Endodermal cell (in vitro differentiated cells): ENCODE data around the gene GRIP2. TPM values are rescaled to one million over a fixed set of nuclear protein-coding genes. Genes with fewer than 3 reads are reported as not detected.

Experiments
- DNase-seq: peaks from one replicate; pipeline ENCODE4 v3.0.0-alpha.2; 2017
- H3K27ac ChIP-seq: 2 replicates; pipeline ENCODE4 v1.5.1; 2013; ENCODE audit warnings: mild to moderate bottlenecking, low read depth, low read length, moderate library complexity
- H3K27me3 ChIP-seq: 2 replicates; pipeline ENCODE4 v1.6.1; 2013; ENCODE audit warnings: mild to moderate bottlenecking, low read length, moderate library complexity; ENCODE audit not compliant: insufficient read depth, control insufficient read depth, poor library complexity, severe bottlenecking
- H3K36me3 ChIP-seq: 2 replicates; pipeline ENCODE4 v1.7.0; 2013; ENCODE audit warnings: mild to moderate bottlenecking, low read length, moderate library complexity; ENCODE audit not compliant: control insufficient read depth, insufficient read depth
- H3K4me1 ChIP-seq: one replicate; pipeline ENCODE4 v1.7.0; 2013; ENCODE audit warnings: low read length; ENCODE audit not compliant: control insufficient read depth, insufficient read depth
- H3K4me3 ChIP-seq: 2 replicates; pipeline ENCODE4 v1.5.1; 2013; ENCODE audit warnings: mild to moderate bottlenecking, low read length, moderate library complexity
- H3K9ac ChIP-seq: 2 replicates; pipeline ENCODE4 v1.6.1; 2013; ENCODE audit warnings: mild to moderate bottlenecking, low read length, moderate library complexity; ENCODE audit not compliant: poor library complexity, severe bottlenecking; ENCODE audit errors: extremely low read depth
- H3K9me3 ChIP-seq: 2 replicates; pipeline ENCODE4 v1.6.1; 2013; ENCODE audit warnings: mild to moderate bottlenecking, low read length, moderate library complexity; ENCODE audit not compliant: control insufficient read depth
- H3K27ac Mint-ChIP-seq: 2 replicates; pipeline ENCODE4 v1.8.0; 2020; ENCODE audit warnings: mixed read lengths
- H3K27me3 Mint-ChIP-seq: 2 replicates; pipeline ENCODE4 v1.8.0; 2021; ENCODE audit warnings: mild to moderate bottlenecking, mixed read lengths; ENCODE audit not compliant: insufficient read depth
- H3K36me3 Mint-ChIP-seq: 2 replicates; pipeline ENCODE4 v1.8.0; 2020; ENCODE audit warnings: low read depth, mixed read lengths
- H3K4me1 Mint-ChIP-seq: 2 replicates; pipeline ENCODE4 v1.8.0; 2020; ENCODE audit warnings: mixed read lengths
- H3K4me3 Mint-ChIP-seq: 2 replicates; pipeline ENCODE4 v1.8.0; 2020; ENCODE audit warnings: mild to moderate bottlenecking, moderate library complexity, mixed read lengths
- H3K9me3 Mint-ChIP-seq: 2 replicates; pipeline ENCODE4 v1.8.0; 2020; ENCODE audit warnings: mild to moderate bottlenecking, mixed read lengths
- CTCF ChIP-seq: fragments of 200-600 bp; sonication (generic); conservative IDR thresholded peaks from 2 replicates; pipeline ENCODE4 v1.5.0; 2021; ENCODE audit warnings: antibody characterized with exemption, mild to moderate bottlenecking
- WGBS, 2 experiments: methylation state at CpG; one replicate each; pipeline versions ENCODE4 v1.1.5 to v1.1.7; 2013; ENCODE audit warnings: missing lambda C conversion rate in 2 of 2, mixed read lengths in 1 of 2; ENCODE audit not compliant: insufficient coverage in 1 of 2, insufficient read length in 1 of 2; 5-methylcytosine and 5-hydroxymethylcytosine counted together
- total RNA-seq, 2 donors: library from RNA; stranded (reverse); fragmentation: NEBNext Ultra II Directional in 1 of 2; extraction: Animal tissue kit (Norgen Biotek cat#: 25700) in 1 of 2; gene quantifications; 2 replicates in 1 of 2; 3 replicates in 1 of 2; pipeline ENCODE4 v1.2.1, GENCODE V29; 2021

Gene GRIP2
- total RNA-seq, 2 donors from 2014 or later, result 2.0 to 2.2 TPM

GRCh38 chr3:14507757-14508504, 32.2 kb downstream of the GRIP2 start:
- Mint-ChIP-seq H3K4me3 (no peak overlapping the region), H3K4me1 (no peaks in the 10 kb centered on the region), H3K27ac (no peak overlapping the region)

DNA sequence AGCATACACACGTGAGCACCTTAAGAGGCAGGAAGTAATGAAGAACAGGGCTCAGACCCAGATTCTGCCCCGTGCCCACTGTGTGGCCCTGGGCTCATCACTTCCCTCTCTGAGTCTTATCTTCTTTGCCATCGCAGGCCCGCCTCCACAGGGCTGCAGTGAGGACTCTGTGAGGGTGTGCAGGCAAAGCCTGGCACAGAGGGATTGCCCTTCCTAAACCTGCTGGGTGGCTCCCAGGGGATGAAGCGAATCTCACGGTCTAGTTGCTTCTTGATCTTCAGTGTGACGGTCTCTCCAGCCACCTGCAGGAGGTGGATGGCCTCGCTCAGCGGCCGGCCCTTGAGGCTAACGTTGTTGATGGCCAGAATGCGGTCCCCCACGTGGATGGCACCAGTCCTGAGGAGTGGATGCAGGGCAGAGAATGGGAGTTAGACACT, 32.8 kb downstream of the GRIP2 start:
- WGBS, 2 experiments, result 87 to 96% methylated on average over 4 to 13 of the region's 13 CpGs
- Histone ChIP-seq H3K9ac (no peak overlapping the region), H3K27me3 (no peaks in the 10 kb centered on the region), H3K9me3 (peaks cover 9% of the 10 kb centered on the region), H3K4me1 (no peaks in the 10 kb centered on the region), H3K4me3 (no peak overlapping the region), H3K27ac (no peak overlapping the region), H3K36me3 (no peaks in the 10 kb centered on the region)
- H3K9me3 Mint-ChIP-seq, result peaks cover 8% of the 10 kb centered on the region
- no peaks in the 10 kb centered on the region for H3K4me1 Mint-ChIP-seq
- peaks cover 6% of the 10 kb centered on the region for H3K27me3 Mint-ChIP-seq
- H3K36me3 Mint-ChIP-seq, result no peaks in the 10 kb centered on the region
- peak; percentile 17 for TF ChIP-seq CTCF
- no peak overlapping the region for H3K27ac Mint-ChIP-seq
- DNase-seq, result peak; percentile 56
- H3K4me3 Mint-ChIP-seq, result no peak overlapping the region

More at GRCh38 chr3:14507757-14508504, 32.2 kb downstream of the GRIP2 start:
- no peaks in the 10 kb centered on the region for H3K36me3 Mint-ChIP-seq
- WGBS, 2 experiments, result 89 to 90% methylated on average over 3 to 6 of the region's 6 CpGs
- H3K36me3 ChIP-seq, result no peaks in the 10 kb centered on the region
- peaks cover 2% of the 10 kb centered on the region for H3K9me3 ChIP-seq
- no peaks in the 10 kb centered on the region for H3K27me3 ChIP-seq
- no peak overlapping the region for H3K9ac ChIP-seq
- H3K4me1 ChIP-seq, result no peaks in the 10 kb centered on the region
- H3K27me3 Mint-ChIP-seq, result peaks cover 6% of the 10 kb centered on the region
- no peak overlapping the region for H3K27ac ChIP-seq
- no peak for TF ChIP-seq CTCF
- no peak for DNase-seq
- peaks cover 5% of the 10 kb centered on the region for H3K9me3 Mint-ChIP-seq
- H3K4me3 ChIP-seq, result no peak overlapping the region

GRCh38 chr3:14506626-14507304, 33.4 kb downstream of the GRIP2 start:
- no peak overlapping the region for H3K4me3 Mint-ChIP-seq
- peaks cover 12% of the 10 kb centered on the region for H3K9me3 Mint-ChIP-seq

More at GRCh38 chr3:14506626-14507304, 33.4 kb downstream of the GRIP2 start:
- peak; percentile 26 for DNase-seq
- H3K4me3 ChIP-seq, result no peak overlapping the region
- Mint-ChIP-seq H3K27me3 (peaks cover 6% of the 10 kb centered on the region), H3K36me3 (no peaks in the 10 kb centered on the region), H3K27ac (no peak overlapping the region), H3K4me1 (no peaks in the 10 kb centered on the region)
- no peaks in the 10 kb centered on the region for H3K36me3 ChIP-seq
- H3K27ac ChIP-seq, result no peak overlapping the region
- H3K27me3 ChIP-seq, result no peaks in the 10 kb centered on the region
- WGBS, 2 experiments, result 87 to 90% methylated on average over 10 to 15 of the region's 15 CpGs
- no peak overlapping the region for H3K9ac ChIP-seq
- H3K9me3 ChIP-seq, result peaks cover 13% of the 10 kb centered on the region
- no peak for TF ChIP-seq CTCF
- H3K4me1 ChIP-seq, result no peaks in the 10 kb centered on the region
